Kidney (tissue), 14 donors: ENCODE results near the gene VAT1L. TPM values are rescaled to one million over a fixed set of nuclear protein-coding genes. Genes with fewer than 3 reads are reported as not detected.

Experiments
- DNase-seq, 5 donors: peaks; one replicate each; pipeline ENCODE4 v3.0.0-alpha.2; 2013 to 2020
- FAIRE-seq: peaks from 2 replicates; lab custom pipeline; 2012; peaks lifted over from hg19 to GRCh38; lab: Jason Lieb, UNC
- H3K27ac ChIP-seq, 2 donors: one replicate each; pipeline ENCODE4 v1.7.0; 2013; ENCODE audit warnings: low read depth in 2 of 2, low read length in 2 of 2, inconsistent platforms in 1 of 2
- H3K27me3 ChIP-seq: one replicate; pipeline ENCODE4 v1.7.1; 2013; ENCODE audit warnings: low read length, inconsistent platforms; ENCODE audit not compliant: control insufficient read depth, insufficient read depth
- H3K36me3 ChIP-seq, 3 donors: one replicate each; pipeline versions ENCODE4 v1.7.0 to v1.7.1; 2013; ENCODE audit warnings: low read length in 3 of 3, control low read depth in 1 of 3, inconsistent platforms in 1 of 3; ENCODE audit not compliant: insufficient read depth in 3 of 3, control insufficient read depth in 2 of 3
- H3K4me1 ChIP-seq, 3 donors: one replicate each; pipeline versions ENCODE4 v1.7.0 to v1.7.1; 2013; ENCODE audit warnings: low read length in 3 of 3, inconsistent platforms in 1 of 3, low read depth in 1 of 3; ENCODE audit not compliant: control insufficient read depth in 2 of 3, insufficient read depth in 2 of 3
- H3K4me3 ChIP-seq, 3 donors: one replicate each; pipeline versions ENCODE4 v1.7.0 to v1.8.1; 2013; ENCODE audit warnings: low read length in 3 of 3, control low read depth in 1 of 3, inconsistent platforms in 1 of 3
- H3K9ac ChIP-seq, 3 donors: one replicate each; pipeline versions ENCODE4 v1.7.0 to v1.7.1; 2013; ENCODE audit warnings: low read length in 3 of 3, control low read depth in 1 of 3, inconsistent platforms in 1 of 3
- H3K9me3 ChIP-seq, 3 donors: one replicate each; pipeline versions ENCODE4 v1.7.0 to v1.7.1; 2013; ENCODE audit warnings: low read length in 3 of 3, control low read depth in 1 of 3, inconsistent platforms in 1 of 3; ENCODE audit not compliant: control insufficient read depth in 2 of 3, insufficient read depth in 1 of 3
- intact Hi-C: fragments of 100-400 bp; cut with DNase I; formaldehyde crosslinking; loops from one replicate; pipeline ENCODE4 v1.11.1; 2022
- polyA plus RNA-seq: library from polyadenylated mRNA; stranded (reverse); fragments of 350-450 nt; fragmentation: Illumina TruSeq; extraction: RNeasy Lipid Tissue Mini Kit (QIAGEN cat#74804); gene quantifications from one replicate; pipeline ENCODE4 v1.2.3, GENCODE V29; 2014; ENCODE audit warnings: low read depth, low replicate concordance; ENCODE audit not compliant: insufficient read depth
- total RNA-seq: library from RNA; stranded (reverse); fragmentation: NEBNext Ultra II Directional; extraction: Animal tissue kit (Norgen Biotek cat#: 25700); gene quantifications from one replicate; pipeline ENCODE4 v1.2.1, GENCODE V29; 2021
- TF ChIP-seq, protein P1 (sequence below): IDR thresholded peaks from 3 replicates; pipeline ENCODE4 v1.5.1; 2012; ENCODE audit warnings: mild to moderate bottlenecking, moderate library complexity, borderline replicate concordance; ENCODE audit not compliant: insufficient read depth; ENCODE audit errors: extremely low read depth
- donor health status: control.
- donor health status: control.
- donor health status: control.
- donor health status: control.
- donor health status: control.
- donor health status: DM: yes; HTN: yes; CAD: no.
- donor health status: Normal renal cell carcinoma (clear cell type).

VAT1L gene
- total and polyA plus RNA-seq, 2 donors from 2014 or later, result 0.85 to 4.5 TPM

DNA sequence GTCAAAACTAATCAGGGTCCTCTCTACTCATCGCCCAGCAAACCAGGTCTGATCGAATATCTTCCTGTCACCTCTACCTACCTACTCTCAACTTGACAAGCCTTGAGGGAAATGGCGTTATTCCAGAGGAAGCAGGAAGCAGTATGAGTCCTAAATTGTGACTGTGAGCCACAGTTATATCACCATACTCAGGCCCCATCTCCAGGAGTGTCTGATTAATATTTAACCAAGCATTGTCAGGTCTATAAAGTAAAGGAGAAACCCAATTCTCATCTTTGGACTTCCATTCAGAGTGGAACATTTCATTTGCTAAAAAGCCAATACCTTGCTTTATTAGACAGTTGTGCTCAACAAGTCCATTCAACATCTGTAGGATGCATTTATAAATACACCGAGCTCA is 216.2 kb downstream of the VAT1L start:
- H3K9ac ChIP-seq, result no peak overlapping the region
- no peaks in the 10 kb centered on the region for H3K27me3 ChIP-seq
- no peaks in the 10 kb centered on the region for H3K9me3 ChIP-seq
- no peak for FAIRE-seq
- TF ChIP-seq, protein P1, sequence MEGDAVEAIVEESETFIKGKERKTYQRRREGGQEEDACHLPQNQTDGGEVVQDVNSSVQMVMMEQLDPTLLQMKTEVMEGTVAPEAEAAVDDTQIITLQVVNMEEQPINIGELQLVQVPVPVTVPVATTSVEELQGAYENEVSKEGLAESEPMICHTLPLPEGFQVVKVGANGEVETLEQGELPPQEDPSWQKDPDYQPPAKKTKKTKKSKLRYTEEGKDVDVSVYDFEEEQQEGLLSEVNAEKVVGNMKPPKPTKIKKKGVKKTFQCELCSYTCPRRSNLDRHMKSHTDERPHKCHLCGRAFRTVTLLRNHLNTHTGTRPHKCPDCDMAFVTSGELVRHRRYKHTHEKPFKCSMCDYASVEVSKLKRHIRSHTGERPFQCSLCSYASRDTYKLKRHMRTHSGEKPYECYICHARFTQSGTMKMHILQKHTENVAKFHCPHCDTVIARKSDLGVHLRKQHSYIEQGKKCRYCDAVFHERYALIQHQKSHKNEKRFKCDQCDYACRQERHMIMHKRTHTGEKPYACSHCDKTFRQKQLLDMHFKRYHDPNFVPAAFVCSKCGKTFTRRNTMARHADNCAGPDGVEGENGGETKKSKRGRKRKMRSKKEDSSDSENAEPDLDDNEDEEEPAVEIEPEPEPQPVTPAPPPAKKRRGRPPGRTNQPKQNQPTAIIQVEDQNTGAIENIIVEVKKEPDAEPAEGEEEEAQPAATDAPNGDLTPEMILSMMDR, result no peak
- no peak for DNase-seq
- intact Hi-C loops, result no loop called here
- H3K4me1 ChIP-seq, result no peaks in the 10 kb centered on the region
- H3K36me3 ChIP-seq, result no peaks in the 10 kb centered on the region
- no peak overlapping the region for H3K4me3 ChIP-seq
- H3K27ac ChIP-seq, result no peak overlapping the region

DNA sequence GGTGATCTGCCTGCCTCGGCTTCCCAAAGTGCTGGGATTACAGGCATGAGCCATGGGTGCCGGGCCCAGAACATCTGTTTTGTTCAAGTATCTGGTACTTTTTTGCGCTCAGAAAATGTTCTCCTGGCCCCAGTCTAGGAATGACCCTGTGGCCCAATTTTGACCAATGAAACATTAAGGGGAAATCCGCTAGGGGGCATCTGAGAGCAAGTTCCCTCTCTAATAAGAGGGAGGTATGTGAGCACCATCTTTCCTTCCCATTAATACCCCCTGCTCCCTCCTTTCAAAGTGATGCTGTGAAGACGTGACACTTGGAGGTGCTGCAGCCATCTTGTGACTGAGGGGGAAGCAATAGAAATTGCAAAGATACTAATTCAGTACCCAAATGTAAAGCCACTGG is 217.5 kb downstream of the VAT1L start:
- Histone ChIP-seq H3K9me3 (no peaks in the 10 kb centered on the region), H3K9ac (no peak overlapping the region), H3K4me3 (no peak overlapping the region), H3K4me1 (no peaks in the 10 kb centered on the region), H3K36me3 (no peaks in the 10 kb centered on the region), H3K27me3 (no peaks in the 10 kb centered on the region), H3K27ac (no peak overlapping the region)
- no peak for FAIRE-seq
- TF ChIP-seq, protein P1, result no peak
- no peak for DNase-seq
- intact Hi-C loops, result no loop called here

DNA sequence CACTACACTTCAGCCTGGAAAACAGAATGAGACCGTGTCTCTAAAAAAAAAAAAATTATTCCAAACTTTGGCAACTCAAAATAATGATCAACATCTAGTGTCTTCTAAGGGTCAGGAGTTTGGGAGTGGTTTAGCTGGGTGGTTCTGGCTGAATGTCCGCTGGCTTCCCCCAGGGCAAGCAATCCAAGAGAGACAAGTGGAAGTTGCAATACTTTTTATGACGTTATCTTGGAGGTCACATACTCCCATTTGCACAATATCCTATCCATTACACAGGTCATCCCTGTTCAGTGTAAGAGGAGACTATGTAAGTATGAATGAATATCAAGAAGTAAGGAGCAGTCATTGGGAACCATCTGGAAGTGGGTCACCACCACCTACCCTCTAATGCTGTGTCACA is 218.8 kb downstream of the VAT1L start:
- intact Hi-C loops, result no loop called here
- H3K4me1 ChIP-seq, result no peaks in the 10 kb centered on the region
- H3K9me3 ChIP-seq, result no peaks in the 10 kb centered on the region
- no peak overlapping the region for H3K27ac ChIP-seq
- no peaks in the 10 kb centered on the region for H3K27me3 ChIP-seq
- DNase-seq (no peak), FAIRE-seq (no peak)
- no peak overlapping the region for H3K4me3 ChIP-seq
- no peak overlapping the region for H3K9ac ChIP-seq
- TF ChIP-seq, protein P1, result no peak
- no peaks in the 10 kb centered on the region for H3K36me3 ChIP-seq

DNA sequence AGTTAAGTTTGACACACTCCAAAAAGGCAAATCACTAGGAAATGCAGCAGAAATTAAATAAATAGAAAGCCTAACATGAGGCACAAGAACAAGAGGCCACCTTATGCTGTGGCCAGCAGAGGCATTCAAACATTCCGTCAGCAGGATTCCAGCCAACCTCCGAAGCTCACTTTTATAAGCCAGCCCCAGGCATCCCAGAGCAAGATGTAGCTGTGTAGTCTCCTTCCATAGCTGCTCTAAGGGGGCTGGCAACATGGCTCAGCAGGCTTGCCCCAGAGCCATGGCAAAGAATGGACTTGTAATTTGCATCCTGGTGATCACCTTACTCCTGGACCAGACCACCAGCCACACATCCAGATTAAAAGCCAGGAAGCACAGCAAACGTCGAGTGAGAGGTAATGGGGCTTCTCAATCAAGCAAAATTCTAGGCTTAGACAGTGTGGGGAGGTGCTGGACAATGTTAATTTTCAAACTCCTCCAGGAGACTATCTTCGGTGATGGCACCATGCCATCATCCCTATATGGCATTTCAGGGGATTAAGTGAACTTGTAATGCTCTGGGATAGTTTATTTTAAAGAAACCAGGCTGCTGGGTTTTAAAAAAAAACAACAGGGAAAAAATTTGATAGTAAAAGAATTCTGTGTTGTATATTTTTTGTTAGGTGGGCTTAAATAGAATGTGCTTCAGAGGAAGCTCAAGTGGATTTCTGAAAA is 234.1 kb downstream of the VAT1L start, which contains the start of gene CLEC3A:
TSS of gene CLEC3A (plus strand) at position 202 of the 714 bp plus-strand sequence. CDS start at position 281, 79 bp downstream.
- Histone ChIP-seq H3K27ac (no peak within 1 kb of the TSS), H3K4me3 (no peak within 1 kb of the TSS), H3K36me3 (no peaks in the 10 kb centered on the region), H3K27me3 (no peaks in the 10 kb centered on the region), H3K4me1 (no peaks in the 10 kb centered on the region), H3K9me3 (no peaks in the 10 kb centered on the region), H3K9ac (no peak within 1 kb of the TSS)
- intact Hi-C loops, result no loop called here
- TF ChIP-seq, protein P1, result no peak
- DNase-seq (no peak), FAIRE-seq (no peak)
